C4-2B (cell line): ENCODE measurements around the gene DNER.

Experiments
- ZFX ChIP-seq: fragments of 450-650 bp; IDR thresholded peaks from 2 replicates; pipeline ENCODE4 v1.6.1; 2017
- TF ChIP-seq, protein P1 (sequence below): fragments of 450-650 bp; conservative IDR thresholded peaks from 2 replicates; pipeline ENCODE4 v1.5.1; 2017; ENCODE audit warnings: mild to moderate bottlenecking

DNA sequence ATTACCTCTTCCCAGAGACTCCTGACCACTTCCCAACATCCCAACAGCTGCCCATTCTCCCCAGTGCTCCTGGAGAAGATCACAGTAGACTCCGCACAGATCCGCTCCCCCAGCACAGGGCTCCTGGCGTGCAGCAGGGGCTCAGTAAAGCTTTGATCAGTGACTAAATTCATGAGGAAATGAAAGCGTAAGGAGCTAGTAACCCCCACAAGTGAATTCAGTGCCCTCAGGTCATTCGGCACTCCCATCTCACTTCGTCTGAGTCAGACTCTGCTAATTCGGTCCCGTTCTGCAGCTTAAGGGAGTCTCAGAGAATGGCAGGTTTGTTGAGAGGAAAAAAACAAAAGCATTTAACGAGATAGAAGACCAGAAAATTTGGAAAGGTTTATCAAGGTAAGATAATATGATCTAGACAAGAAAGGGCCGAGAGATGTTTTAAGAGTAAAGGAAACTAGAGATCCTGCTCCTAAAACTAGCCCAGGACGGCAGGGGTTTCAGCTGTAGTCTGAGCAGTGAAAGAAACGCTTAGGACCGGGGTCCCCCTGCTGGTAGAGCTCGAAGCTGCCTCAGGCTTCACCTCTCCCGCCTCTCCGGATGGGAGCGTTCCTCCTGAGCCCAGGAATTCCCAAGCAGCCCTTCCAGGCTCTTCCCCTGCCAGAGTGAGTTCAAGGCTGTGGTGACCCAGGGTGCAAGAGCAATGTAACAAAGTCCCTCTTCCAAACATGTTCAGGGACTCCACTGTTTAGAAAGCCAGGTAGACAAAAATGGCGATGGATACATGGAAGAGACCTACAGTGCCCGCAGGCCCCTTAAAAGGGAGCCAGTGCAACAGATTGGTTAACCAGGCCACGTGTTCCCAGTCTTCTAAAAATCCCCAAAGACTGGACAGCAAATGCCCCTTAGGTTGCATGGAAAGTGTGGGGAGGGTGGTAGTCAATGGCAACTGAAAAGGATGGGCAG, 127.3 kb downstream of the DNER start:
- TF ChIP-seq, protein P1, sequence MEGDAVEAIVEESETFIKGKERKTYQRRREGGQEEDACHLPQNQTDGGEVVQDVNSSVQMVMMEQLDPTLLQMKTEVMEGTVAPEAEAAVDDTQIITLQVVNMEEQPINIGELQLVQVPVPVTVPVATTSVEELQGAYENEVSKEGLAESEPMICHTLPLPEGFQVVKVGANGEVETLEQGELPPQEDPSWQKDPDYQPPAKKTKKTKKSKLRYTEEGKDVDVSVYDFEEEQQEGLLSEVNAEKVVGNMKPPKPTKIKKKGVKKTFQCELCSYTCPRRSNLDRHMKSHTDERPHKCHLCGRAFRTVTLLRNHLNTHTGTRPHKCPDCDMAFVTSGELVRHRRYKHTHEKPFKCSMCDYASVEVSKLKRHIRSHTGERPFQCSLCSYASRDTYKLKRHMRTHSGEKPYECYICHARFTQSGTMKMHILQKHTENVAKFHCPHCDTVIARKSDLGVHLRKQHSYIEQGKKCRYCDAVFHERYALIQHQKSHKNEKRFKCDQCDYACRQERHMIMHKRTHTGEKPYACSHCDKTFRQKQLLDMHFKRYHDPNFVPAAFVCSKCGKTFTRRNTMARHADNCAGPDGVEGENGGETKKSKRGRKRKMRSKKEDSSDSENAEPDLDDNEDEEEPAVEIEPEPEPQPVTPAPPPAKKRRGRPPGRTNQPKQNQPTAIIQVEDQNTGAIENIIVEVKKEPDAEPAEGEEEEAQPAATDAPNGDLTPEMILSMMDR = peak; percentile 82
- TF ChIP-seq ZFX = no peak
